ENCODE measurements around the gene FCMR.

The FCMR gene

DNA sequence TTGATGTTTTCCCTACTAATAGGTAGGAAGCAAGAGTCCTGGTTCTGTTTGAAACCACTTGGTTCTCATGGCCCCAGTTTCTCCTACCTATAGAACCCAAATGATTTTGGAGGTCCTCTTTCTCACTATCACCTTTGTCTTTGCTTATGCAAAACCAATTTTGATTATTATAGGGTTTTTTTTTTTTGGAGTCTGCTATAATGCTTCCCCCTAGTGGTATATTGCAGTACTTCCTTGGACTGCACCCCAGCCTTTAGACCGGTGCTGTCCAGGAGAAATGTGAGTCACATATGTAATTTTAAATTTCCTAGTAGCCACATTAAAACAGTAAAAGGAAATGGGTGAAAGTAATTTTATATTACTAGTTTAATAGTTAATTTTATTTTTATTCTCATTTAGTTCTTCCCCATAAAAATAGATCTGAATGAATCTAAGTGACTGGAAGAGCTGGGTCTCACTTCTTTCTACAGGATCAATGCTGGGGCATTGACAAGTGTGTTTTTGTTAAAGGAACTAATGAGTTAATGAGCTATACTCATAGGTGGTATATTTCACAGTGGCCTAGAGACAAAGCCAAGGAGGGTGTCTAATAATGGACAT lies 10.6 kb downstream of the FCMR start:
- H3K4me3 Mint-ChIP-seq, result peak overlapping the region; percentile 47
- H3K4me1 Mint-ChIP-seq, result peaks cover 83% of the 10 kb centered on the region
- DNase-seq (ENCODE audit: low spot score in 2 of 2) (no peak), ATAC-seq (replicated peaks; ENCODE audit: extremely low read depth, poor library complexity, severe bottlenecking) (peak; percentile 45)
- peaks cover 68% of the 10 kb centered on the region for H3K36me3 Mint-ChIP-seq (ENCODE audit: insufficient read depth)
- H3K27ac Mint-ChIP-seq (ENCODE audit: low read depth), result peak overlapping the region; percentile 4
- H3K9me3 Mint-ChIP-seq, result no peaks in the 10 kb centered on the region
- no peaks in the 10 kb centered on the region for H3K27me3 Mint-ChIP-seq

- H3K36me3 Mint-ChIP-seq (ENCODE audit: insufficient read depth), result peaks cover 66% of the 10 kb centered on the region
- no peak for ATAC-seq (replicated peaks; ENCODE audit: extremely low read depth, poor library complexity, severe bottlenecking)
- H3K4me1 Mint-ChIP-seq, result peaks cover 83% of the 10 kb centered on the region
- no peaks in the 10 kb centered on the region for H3K9me3 Mint-ChIP-seq
- H3K27ac Mint-ChIP-seq (ENCODE audit: low read depth), result no peak overlapping the region
- no peak for DNase-seq (ENCODE audit: low spot score in 2 of 2)
- H3K4me3 Mint-ChIP-seq, result peak overlapping the region; percentile 47
- H3K27me3 Mint-ChIP-seq, result no peaks in the 10 kb centered on the region
Observed at GRCh38 chr1:206909883-206910318, 11.8 kb downstream of the FCMR start.

- peak; percentile 59 for ATAC-seq (replicated peaks; ENCODE audit: extremely low read depth, poor library complexity, severe bottlenecking)
- Mint-ChIP-seq H3K36me3 (ENCODE audit: insufficient read depth) (peaks cover 64% of the 10 kb centered on the region), H3K4me1 (peaks cover 83% of the 10 kb centered on the region), H3K27ac (ENCODE audit: low read depth) (no peak overlapping the region), H3K27me3 (no peaks in the 10 kb centered on the region), H3K9me3 (no peaks in the 10 kb centered on the region), H3K4me3 (peak overlapping the region; percentile 47)
- DNase-seq (ENCODE audit: low spot score in 2 of 2), result no peak
Observed at GRCh38 chr1:206909161-206909882, 12.4 kb downstream of the FCMR start.

- peak overlapping the region; percentile 16 for H3K27ac Mint-ChIP-seq (ENCODE audit: low read depth)
- peaks cover 69% of the 10 kb centered on the region for H3K36me3 Mint-ChIP-seq (ENCODE audit: insufficient read depth)
- no peak for DNase-seq (ENCODE audit: low spot score in 2 of 2)
- H3K4me3 Mint-ChIP-seq, result peak overlapping the region; percentile 26
- H3K9me3 Mint-ChIP-seq, result no peaks in the 10 kb centered on the region
- peaks cover 70% of the 10 kb centered on the region for H3K4me1 Mint-ChIP-seq
- no peak for ATAC-seq (replicated peaks; ENCODE audit: extremely low read depth, poor library complexity, severe bottlenecking)
- H3K27me3 Mint-ChIP-seq, result no peaks in the 10 kb centered on the region
Observed at GRCh38 chr1:206908038-206908437, 13.7 kb downstream of the FCMR start.

GRCh38 chr1:206907304-206907991 lies 14.3 kb downstream of the FCMR start:
- H3K27ac Mint-ChIP-seq (ENCODE audit: low read depth), result peak overlapping the region; percentile 16
- no peaks in the 10 kb centered on the region for H3K9me3 Mint-ChIP-seq
- DNase-seq (ENCODE audit: low spot score in 2 of 2) (no peak), ATAC-seq (replicated peaks; ENCODE audit: extremely low read depth, poor library complexity, severe bottlenecking) (no peak)
- H3K36me3 Mint-ChIP-seq (ENCODE audit: insufficient read depth), result peaks cover 67% of the 10 kb centered on the region
- H3K4me3 Mint-ChIP-seq, result no peak overlapping the region
- H3K27me3 Mint-ChIP-seq, result no peaks in the 10 kb centered on the region
- peaks cover 64% of the 10 kb centered on the region for H3K4me1 Mint-ChIP-seq

GRCh38 chr1:206905295-206906164 lies 16.2 kb downstream of the FCMR start:
- H3K9me3 Mint-ChIP-seq, result no peaks in the 10 kb centered on the region
- ATAC-seq (replicated peaks; ENCODE audit: extremely low read depth, poor library complexity, severe bottlenecking) (no peak), DNase-seq (ENCODE audit: low spot score in 2 of 2) (no peak)
- peak overlapping the region; percentile 74 for H3K27ac Mint-ChIP-seq (ENCODE audit: low read depth)
- no peaks in the 10 kb centered on the region for H3K27me3 Mint-ChIP-seq
- H3K36me3 Mint-ChIP-seq (ENCODE audit: insufficient read depth), result peaks cover 58% of the 10 kb centered on the region
- H3K4me3 Mint-ChIP-seq, result peak overlapping the region; percentile 39
- peaks cover 52% of the 10 kb centered on the region for H3K4me1 Mint-ChIP-seq

DNA sequence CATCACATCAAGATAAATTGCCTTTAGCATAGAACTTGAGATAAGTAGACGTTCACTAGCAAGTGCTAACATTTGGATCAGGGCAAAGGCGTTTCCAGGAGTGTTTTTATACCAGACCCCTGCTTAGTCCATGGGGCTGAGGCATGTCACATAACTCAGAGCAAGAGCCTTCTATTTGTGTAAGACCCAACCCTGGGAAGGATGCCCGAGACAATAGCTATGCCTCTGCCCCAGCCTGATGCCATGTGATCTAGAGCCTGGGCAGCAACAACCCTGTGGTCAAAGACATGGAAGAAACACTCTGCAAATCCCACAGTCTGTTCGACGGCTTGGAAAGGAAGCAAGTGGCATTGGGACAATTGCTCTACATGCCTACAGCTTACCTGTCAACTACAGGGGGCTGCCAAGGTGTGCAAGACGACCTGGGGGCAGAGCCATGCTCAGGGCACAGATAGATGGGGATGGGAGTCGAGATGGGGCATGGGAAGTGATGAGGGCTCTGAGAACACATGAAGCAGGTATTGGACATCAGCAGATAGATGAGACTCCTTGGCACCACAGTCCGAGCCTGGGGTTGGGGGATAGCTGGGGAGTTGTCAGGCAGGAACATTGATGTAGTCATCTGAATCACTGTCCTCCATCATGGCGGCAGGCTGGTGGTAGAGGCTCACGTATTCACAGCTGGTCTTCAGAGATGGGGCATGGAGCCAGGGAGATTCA lies 17.2 kb downstream of the FCMR start:
- peak overlapping the region; percentile 74 for H3K27ac Mint-ChIP-seq (ENCODE audit: low read depth)
- peak overlapping the region; percentile 25 for H3K4me3 Mint-ChIP-seq
- peaks cover 50% of the 10 kb centered on the region for H3K36me3 Mint-ChIP-seq (ENCODE audit: insufficient read depth)

DNA sequence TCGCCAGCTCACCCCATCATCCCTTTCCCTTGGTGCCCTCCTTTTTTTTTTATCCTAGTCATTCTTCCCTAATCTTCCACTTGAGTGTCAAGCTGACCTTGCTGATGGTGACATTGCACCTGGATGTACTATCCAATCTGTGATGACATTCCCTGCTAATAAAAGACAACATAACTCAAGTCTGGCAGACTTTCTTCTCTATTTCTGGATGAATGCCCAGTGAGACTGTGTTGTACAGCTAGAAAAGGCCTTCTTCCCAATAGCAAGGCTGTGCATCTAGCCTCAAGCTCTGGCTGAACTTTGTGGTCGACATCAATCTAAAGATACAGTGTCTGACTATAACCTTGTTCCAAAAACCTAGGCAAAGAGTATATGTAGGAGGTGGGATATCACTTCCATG lies 18.1 kb downstream of the FCMR start:
- Mint-ChIP-seq H3K36me3 (ENCODE audit: insufficient read depth) (peaks cover 51% of the 10 kb centered on the region), H3K9me3 (no peaks in the 10 kb centered on the region), H3K4me1 (peaks cover 58% of the 10 kb centered on the region), H3K27me3 (no peaks in the 10 kb centered on the region), H3K4me3 (no peak overlapping the region), H3K27ac (ENCODE audit: low read depth) (peak overlapping the region; percentile 74)
- ATAC-seq (replicated peaks; ENCODE audit: extremely low read depth, poor library complexity, severe bottlenecking), result no peak
- DNase-seq (ENCODE audit: low spot score in 2 of 2), result no peak

More for the DNA sequence above, 17.2 kb downstream of the FCMR start:
- Mint-ChIP-seq H3K9me3 (no peaks in the 10 kb centered on the region), H3K4me1 (peaks cover 57% of the 10 kb centered on the region), H3K27me3 (no peaks in the 10 kb centered on the region)
- ATAC-seq (replicated peaks; ENCODE audit: extremely low read depth, poor library complexity, severe bottlenecking), result no peak
- DNase-seq (ENCODE audit: low spot score in 2 of 2), result no peak

GRCh38 chr1:206902702-206903101 lies 19.0 kb downstream of the FCMR start:
- DNase-seq (ENCODE audit: low spot score in 2 of 2), result no peak
- peaks cover 43% of the 10 kb centered on the region for H3K36me3 Mint-ChIP-seq (ENCODE audit: insufficient read depth)
- H3K27ac Mint-ChIP-seq (ENCODE audit: low read depth), result peak overlapping the region; percentile 22
- no peaks in the 10 kb centered on the region for H3K27me3 Mint-ChIP-seq
- ATAC-seq (replicated peaks; ENCODE audit: extremely low read depth, poor library complexity, severe bottlenecking), result no peak
- H3K4me1 Mint-ChIP-seq, result peaks cover 50% of the 10 kb centered on the region
- no peak overlapping the region for H3K4me3 Mint-ChIP-seq
- no peaks in the 10 kb centered on the region for H3K9me3 Mint-ChIP-seq

- DNase-seq (ENCODE audit: low spot score in 2 of 2) (no peak), ATAC-seq (replicated peaks; ENCODE audit: extremely low read depth, poor library complexity, severe bottlenecking) (no peak)
- Mint-ChIP-seq H3K4me3 (no peak overlapping the region), H3K9me3 (no peaks in the 10 kb centered on the region), H3K27ac (ENCODE audit: low read depth) (no peak overlapping the region), H3K4me1 (peaks cover 45% of the 10 kb centered on the region), H3K36me3 (ENCODE audit: insufficient read depth) (peaks cover 38% of the 10 kb centered on the region), H3K27me3 (no peaks in the 10 kb centered on the region)
Observed at GRCh38 chr1:206901944-206902343, 19.8 kb downstream of the FCMR start.

- Mint-ChIP-seq H3K9me3 (no peaks in the 10 kb centered on the region), H3K4me3 (no peak overlapping the region), H3K27ac (ENCODE audit: low read depth) (peak overlapping the region; percentile 48), H3K4me1 (peaks cover 28% of the 10 kb centered on the region), H3K27me3 (peaks cover 10% of the 10 kb centered on the region), H3K36me3 (ENCODE audit: insufficient read depth) (peaks cover 27% of the 10 kb centered on the region)
- DNase-seq (ENCODE audit: low spot score in 2 of 2), result no peak
- ATAC-seq (replicated peaks; ENCODE audit: extremely low read depth, poor library complexity, severe bottlenecking), result no peak
Observed at GRCh38 chr1:206900149-206900548, 21.6 kb downstream of the FCMR start.

- H3K36me3 Mint-ChIP-seq (ENCODE audit: insufficient read depth), result peaks cover 27% of the 10 kb centered on the region
Observed at GRCh38 chr1:206899717-206900116, 22.0 kb downstream of the FCMR start.

More at GRCh38 chr1:206899717-206900116, 22.0 kb downstream of the FCMR start:
- H3K27ac Mint-ChIP-seq (ENCODE audit: low read depth), result peak overlapping the region; percentile 80
- peaks cover 11% of the 10 kb centered on the region for H3K27me3 Mint-ChIP-seq
- peaks cover 24% of the 10 kb centered on the region for H3K4me1 Mint-ChIP-seq
- no peak overlapping the region for H3K4me3 Mint-ChIP-seq
- ATAC-seq (replicated peaks; ENCODE audit: extremely low read depth, poor library complexity, severe bottlenecking) (no peak), DNase-seq (ENCODE audit: low spot score in 2 of 2) (no peak)
- no peaks in the 10 kb centered on the region for H3K9me3 Mint-ChIP-seq

All from central memory CD8-positive, alpha-beta T cell (primary cell).